SK-N-MC (cell line): ENCODE measurements around the gene C10orf88.

Experiments
- EZH2 ChIP-seq: fragments of 200-600 bp; sonication (generic); IDR thresholded peaks from one replicate; pipeline ENCODE4 v1.6.1; 2017; ENCODE audit warnings: antibody characterized with exemption
- FOXP2 ChIP-seq: optimal IDR thresholded peaks from 2 replicates; pipeline ENCODE3; 2011; ENCODE audit warnings: mild to moderate bottlenecking, moderate library complexity; ENCODE audit not compliant: insufficient read depth; ENCODE audit errors: extremely low read length, control extremely low read depth
- POLR2AphosphoS5 ChIP-seq: IDR thresholded peaks from 2 replicates; pipeline ENCODE4 v1.6.1; 2012; ENCODE audit warnings: mild to moderate bottlenecking, low read depth, low read length, borderline replicate concordance

DNA sequence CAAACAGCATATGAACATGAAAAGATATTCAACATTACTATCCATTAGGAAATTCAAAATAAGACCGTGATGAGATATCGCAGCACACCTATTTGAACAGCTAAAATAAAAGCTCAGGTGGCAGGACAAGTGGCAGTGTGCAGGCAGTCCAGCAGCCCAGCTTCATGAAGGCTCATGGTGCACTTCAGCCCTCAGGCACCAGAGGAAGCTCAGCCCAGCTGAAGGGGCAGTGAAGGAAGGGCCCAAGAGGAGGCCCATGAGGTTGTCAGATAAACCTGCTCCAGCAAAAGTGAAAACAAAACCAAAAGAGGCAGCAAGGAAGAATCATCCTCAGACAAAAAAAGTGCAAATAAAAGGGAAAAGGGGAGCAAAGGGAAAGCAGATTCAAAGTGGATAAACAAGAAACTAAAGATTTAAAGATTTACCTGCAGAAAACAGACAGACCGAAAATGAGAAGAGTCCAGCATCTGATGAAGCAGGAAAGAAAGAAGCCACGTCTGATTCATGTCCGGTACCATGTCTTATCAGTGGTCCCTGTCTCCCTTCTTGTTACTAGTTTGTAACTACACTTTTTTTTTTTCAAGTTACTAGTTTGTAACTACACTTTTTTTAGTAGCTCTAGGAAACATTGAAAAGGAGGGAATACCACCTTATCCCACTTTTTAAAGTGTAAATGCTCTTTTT is 59.6 kb downstream of the C10orf88 start:
- TF ChIP-seq EZH2 (no peak), POLR2AphosphoS5 (no peak), FOXP2 (no peak)
